GM19395 (cell line): ENCODE results near the gene BMPR2.
"Not testable (repeated sequence)": the region's sequence is repeated elsewhere in the genome, so short reads cannot be mapped to it uniquely, and the experiment has no call there.

Source experiments
- ATAC-seq: cut with Tn5 transposase; IDR thresholded peaks from one replicate; pipeline ENCODE4 v1.9.1; 2021; ENCODE audit warnings: mild to moderate bottlenecking, moderate library complexity; ENCODE audit not compliant: unreplicated experiment

Gene BMPR2

GRCh38 chr2:202378662-202379358 is 2.7 kb downstream of the BMPR2 start:
- ATAC-seq, result no peak

- no peak for ATAC-seq
Observed at GRCh38 chr2:202382684-202383083, 6.6 kb downstream of the BMPR2 start.

GRCh38 chr2:202386495-202386894 is 10.4 kb downstream of the BMPR2 start:
- not testable (repeated sequence) for ATAC-seq

GRCh38 chr2:202387608-202388342 is 11.6 kb downstream of the BMPR2 start:
- no peak for ATAC-seq

- no peak for ATAC-seq
Observed at GRCh38 chr2:202400941-202401340, 24.8 kb downstream of the BMPR2 start.

GRCh38 chr2:202405798-202406197 is 29.7 kb downstream of the BMPR2 start:
- no peak for ATAC-seq

GRCh38 chr2:202406445-202406978 is 30.4 kb downstream of the BMPR2 start:
- no peak for ATAC-seq

- no peak for ATAC-seq
Observed at GRCh38 chr2:202408546-202409140, 32.5 kb downstream of the BMPR2 start.

- ATAC-seq, result no peak
Observed at GRCh38 chr2:202410092-202410491, 34.0 kb downstream of the BMPR2 start.

GRCh38 chr2:202411097-202411496 is 35.0 kb downstream of the BMPR2 start:
- ATAC-seq, result no peak

GRCh38 chr2:202418027-202418426 is 41.9 kb downstream of the BMPR2 start:
- no peak for ATAC-seq

GRCh38 chr2:202418511-202418910 is 42.4 kb downstream of the BMPR2 start:
- no peak for ATAC-seq

GRCh38 chr2:202423139-202423538 is 47.0 kb downstream of the BMPR2 start:
- ATAC-seq, result no peak

- no peak for ATAC-seq
Observed at GRCh38 chr2:202425036-202425435, 48.9 kb downstream of the BMPR2 start.

GRCh38 chr2:202426751-202427150 is 50.6 kb downstream of the BMPR2 start:
- no peak for ATAC-seq

- ATAC-seq, result no peak
Observed at GRCh38 chr2:202429164-202429980, 53.2 kb downstream of the BMPR2 start.

- no peak for ATAC-seq
Observed at GRCh38 chr2:202432776-202433175, 56.6 kb downstream of the BMPR2 start.

- ATAC-seq, result no peak
Observed at GRCh38 chr2:202434472-202434871, 58.3 kb downstream of the BMPR2 start.

GRCh38 chr2:202436626-202437025 is 60.5 kb downstream of the BMPR2 start:
- no peak for ATAC-seq

- ATAC-seq, result not testable (repeated sequence)
Observed at GRCh38 chr2:202440117-202440516, 64.0 kb downstream of the BMPR2 start.

- ATAC-seq, result no peak
Observed at GRCh38 chr2:202442882-202443281, 66.8 kb downstream of the BMPR2 start.
